ENCODE measurements around the gene INPP4A.

GRCh38 chr2:98580656-98581284 is 136.1 kb downstream of the INPP4A start:
- TF ChIP-seq CTCF (IDR thresholded peaks at IDR 0.05; ENCODE audit: insufficient read depth, low read length) (no peak), POLR2AphosphoS5 (IDR thresholded peaks at IDR 0.05; ENCODE audit: low read depth) (no peak), REST (IDR thresholded peaks at IDR 0.05; ENCODE audit: insufficient replicate concordance, low read depth) (no peak), SPI1 (IDR thresholded peaks at IDR 0.05; ENCODE audit: borderline replicate concordance, low read depth) (no peak)

All from HL-60 (cell line).